EL (cell line): ENCODE results near the gene ENOX1.

Source experiments
- DNase-seq: peaks from one replicate; pipeline ENCODE4 v3.0.0-alpha.2; 2016

The ENOX1 gene

DNA sequence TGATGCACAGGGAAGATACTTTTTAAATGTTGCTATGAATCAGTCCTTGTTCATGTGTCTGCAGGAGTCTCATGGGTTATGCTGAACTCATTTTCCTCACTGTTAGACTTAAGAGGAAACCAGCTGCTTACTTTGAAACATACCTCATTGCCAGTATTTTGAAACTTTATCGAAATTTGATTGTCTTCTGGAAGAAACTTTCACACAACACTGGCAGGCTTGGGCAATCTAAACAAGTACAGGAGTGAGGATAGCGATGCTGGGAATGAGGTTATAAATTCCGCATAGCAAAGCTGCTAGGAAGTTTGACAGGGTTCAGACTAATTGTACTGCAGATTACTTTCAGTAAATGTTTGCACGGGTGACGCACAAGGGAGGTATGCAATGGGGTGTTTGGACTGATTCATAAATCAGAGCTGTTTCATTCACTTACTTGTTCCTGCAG is 517.7 kb downstream of the ENOX1 start:
- DNase-seq, result peak; percentile 95

- no peak for DNase-seq
Observed at GRCh38 chr13:43268632-43269031, 518.1 kb downstream of the ENOX1 start.

DNA sequence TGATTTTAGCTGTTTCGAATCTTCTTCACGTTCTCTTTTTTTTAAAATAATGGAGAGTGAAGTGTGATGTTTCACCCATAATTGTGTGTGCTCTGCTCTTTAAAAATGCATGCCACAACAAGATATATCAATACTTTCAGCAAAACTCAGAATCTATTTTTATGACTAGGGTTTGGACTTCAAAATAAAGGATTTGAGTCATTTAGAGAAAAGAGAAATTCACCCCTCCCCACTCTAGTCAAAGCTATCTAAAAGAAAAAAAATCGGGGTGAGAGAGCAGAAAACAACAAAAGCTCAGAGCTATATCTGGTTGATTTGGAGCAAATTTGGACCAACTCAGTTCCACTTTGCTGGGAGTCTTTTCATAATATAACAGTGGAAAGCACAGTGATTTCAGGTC is 518.9 kb downstream of the ENOX1 start:
- no peak for DNase-seq

DNA sequence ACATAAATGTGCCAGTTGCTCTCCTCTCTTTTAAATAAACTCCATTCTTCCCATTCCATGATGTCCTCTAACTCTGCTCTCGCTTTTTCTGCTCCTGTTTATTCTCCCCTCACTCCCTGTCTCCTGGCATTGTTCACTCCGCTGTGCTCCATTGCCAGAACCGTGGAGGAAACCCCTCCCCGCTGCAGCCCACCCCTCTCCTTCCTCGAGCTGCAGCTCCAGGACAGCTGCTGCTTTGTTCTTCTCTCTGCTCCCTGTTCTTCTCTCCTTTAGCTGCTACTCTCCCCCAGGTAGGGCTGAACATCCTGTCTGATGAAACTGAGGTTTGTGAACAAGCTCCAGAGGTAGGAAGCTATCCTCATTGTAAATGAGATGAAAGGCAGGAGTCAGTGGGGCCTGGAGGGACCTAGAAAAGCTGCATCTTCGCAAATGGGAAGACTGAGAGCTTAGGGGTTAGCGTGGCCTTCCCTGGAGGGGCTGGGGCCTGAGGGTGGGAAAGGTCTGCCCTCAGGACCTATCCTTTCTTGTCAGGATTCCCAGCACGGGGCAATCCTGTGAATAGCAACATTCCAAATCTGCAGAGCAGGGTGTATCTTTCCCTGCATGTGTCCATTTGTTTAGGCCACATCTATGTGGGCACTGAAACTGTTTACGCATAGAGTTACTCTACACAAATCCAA is 519.7 kb downstream of the ENOX1 start:
- no peak for DNase-seq

DNA sequence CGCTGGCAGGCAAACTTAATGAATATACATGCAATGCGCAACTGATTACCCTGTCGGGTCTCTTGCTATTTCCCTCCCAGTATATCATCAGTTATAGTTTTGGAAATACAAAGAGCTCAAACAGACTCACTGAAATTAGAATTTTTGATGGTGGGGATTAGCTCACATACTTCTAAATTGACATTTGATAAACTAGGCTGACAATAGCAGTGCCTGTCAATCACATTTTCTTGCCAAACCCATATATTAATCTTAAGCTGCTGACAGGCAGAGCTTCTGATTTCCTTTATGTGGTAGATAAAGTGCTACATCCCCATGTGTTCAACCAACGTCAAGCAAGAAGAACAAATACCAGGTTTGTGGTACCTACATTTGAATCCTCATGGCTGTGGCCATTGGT is 521.7 kb downstream of the ENOX1 start:
- no peak for DNase-seq

GRCh38 chr13:43264458-43264857 is 522.3 kb downstream of the ENOX1 start:
- no peak for DNase-seq

DNA sequence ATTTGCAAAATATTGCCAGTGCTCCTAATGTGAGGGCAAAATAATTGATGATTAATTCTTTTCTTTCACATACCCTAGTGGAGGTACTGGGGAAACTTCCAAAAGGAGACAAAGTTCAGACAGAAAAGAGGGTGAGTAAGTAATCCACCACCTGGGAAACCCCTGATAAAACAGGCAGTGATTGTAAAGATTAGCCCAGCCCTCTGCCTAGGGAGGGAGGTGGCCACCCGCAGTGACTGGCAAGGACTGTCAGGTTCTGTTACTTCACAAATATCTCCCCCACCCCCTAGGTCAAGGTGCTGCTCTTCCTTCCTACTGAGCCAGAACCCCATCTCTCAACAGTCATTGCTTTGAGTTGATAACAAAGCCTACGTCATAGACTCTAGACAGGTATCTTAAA is 523.7 kb downstream of the ENOX1 start:
- DNase-seq, result no peak

GRCh38 chr13:43260999-43261398 is 525.8 kb downstream of the ENOX1 start:
- DNase-seq, result peak; percentile 76

DNA sequence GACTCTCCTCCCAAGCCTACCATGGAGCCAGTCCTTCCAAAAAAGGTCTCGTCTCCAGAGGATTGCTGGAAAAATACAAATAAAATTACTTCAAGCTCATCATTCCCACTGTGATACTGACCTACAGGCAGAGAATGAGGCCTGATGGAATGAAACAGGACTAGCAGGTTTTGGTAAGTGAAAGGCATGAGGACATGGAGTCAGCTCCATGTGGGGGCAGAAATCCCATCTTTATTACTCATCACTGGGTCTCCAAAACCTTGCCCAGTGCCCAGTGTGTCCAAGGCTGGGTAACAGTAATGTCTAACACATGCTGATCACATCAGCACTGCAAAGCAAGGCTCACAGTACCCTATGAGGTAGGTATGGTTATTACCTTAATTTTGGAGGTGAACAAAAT is 528.0 kb downstream of the ENOX1 start:
- DNase-seq, result peak; percentile 48

DNA sequence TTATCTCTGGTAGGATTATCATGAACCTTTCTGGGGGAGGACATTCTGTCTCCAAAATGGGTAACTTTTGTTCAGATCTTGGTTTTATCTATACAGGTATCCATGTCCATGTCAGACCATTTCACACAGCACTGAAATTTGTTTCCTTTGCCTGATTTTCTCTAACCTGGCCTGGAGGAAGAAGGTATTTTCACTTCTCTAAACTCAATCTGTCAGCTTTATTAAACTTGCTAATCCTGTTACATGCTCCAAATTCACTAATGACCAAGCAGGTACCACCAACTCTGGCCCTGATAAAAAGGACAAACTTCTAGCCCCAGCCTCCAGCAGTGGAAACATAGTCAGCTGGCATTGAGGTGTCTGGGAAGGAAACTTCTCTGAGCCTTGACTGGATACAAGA is 529.0 kb downstream of the ENOX1 start:
- DNase-seq, result no peak

DNA sequence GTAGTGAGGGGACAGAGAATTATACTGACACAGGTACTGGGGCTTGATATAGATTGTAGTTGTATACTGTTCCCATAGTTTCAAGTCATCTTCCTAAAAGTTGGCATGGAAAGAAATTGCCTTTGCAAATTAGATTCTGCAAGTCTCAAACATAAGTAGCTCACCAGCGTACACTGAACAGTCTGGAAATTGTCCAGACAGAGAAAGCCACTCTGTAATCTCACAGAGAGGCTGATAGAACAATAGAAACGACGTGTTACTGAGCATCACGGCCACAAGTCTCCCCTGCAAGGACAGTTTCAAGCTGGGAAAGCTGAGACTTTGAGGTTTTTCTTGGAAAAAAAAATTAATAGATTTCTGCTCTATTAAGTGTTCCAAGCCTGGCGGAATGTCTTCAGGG is 534.8 kb downstream of the ENOX1 start:
- no peak for DNase-seq

- peak; percentile 16 for DNase-seq
Observed at GRCh38 chr13:43246382-43246781, 540.4 kb downstream of the ENOX1 start.

GRCh38 chr13:43245374-43245964 is 541.3 kb downstream of the ENOX1 start:
- DNase-seq, result peak; percentile 94

GRCh38 chr13:43244481-43244880 is 542.3 kb downstream of the ENOX1 start:
- DNase-seq, result no peak

DNA sequence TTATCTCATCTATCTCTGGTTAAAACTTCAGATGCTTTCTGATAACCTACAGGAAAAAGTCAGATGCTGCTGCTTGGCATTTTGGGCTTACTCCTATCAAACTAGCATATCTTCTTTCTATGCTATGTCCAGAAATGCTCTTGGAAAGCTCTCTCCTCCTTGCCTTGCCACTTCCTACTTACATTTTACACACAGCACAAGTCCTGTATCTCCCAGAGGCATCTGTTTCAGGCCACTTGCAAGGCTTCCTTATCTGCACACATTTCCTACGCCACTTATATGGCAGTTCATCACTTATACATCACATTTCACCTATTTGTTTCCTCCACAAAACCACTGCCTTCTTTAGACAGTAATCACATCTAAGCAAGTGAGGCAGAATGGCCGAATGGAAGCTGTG is 543.1 kb downstream of the ENOX1 start:
- DNase-seq, result no peak

GRCh38 chr13:43242040-43242439 is 544.7 kb downstream of the ENOX1 start:
- peak; percentile 38 for DNase-seq

- DNase-seq, result no peak
Observed at GRCh38 chr13:43240278-43240677, 546.5 kb downstream of the ENOX1 start.

DNA sequence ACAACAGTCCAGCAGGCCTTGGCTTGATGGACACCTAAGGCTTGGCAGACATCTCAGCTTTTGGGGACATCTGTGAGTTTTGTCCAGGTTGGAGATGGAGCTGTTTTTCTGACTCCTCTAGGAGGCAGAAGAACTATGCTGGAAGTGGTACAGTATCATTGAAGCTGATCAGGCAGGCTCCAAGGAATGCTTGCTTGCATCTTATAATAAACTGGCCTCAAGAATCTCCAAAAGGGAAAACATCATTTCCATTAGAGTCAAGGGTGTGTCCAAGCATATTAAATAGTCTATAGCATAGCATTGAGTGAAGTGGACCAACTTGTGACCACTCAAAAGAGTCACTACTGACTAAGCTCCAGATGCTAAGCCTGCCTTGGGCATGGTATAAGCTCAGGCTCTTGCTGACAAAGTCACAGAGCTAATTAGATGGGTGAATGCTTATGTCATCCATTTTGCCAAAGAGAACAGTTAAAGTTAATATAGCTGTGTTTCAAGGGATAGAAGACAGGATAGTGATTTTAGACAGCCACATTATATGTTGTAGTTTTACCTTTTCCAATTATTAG is 547.4 kb downstream of the ENOX1 start:
- peak; percentile 40 for DNase-seq

DNA sequence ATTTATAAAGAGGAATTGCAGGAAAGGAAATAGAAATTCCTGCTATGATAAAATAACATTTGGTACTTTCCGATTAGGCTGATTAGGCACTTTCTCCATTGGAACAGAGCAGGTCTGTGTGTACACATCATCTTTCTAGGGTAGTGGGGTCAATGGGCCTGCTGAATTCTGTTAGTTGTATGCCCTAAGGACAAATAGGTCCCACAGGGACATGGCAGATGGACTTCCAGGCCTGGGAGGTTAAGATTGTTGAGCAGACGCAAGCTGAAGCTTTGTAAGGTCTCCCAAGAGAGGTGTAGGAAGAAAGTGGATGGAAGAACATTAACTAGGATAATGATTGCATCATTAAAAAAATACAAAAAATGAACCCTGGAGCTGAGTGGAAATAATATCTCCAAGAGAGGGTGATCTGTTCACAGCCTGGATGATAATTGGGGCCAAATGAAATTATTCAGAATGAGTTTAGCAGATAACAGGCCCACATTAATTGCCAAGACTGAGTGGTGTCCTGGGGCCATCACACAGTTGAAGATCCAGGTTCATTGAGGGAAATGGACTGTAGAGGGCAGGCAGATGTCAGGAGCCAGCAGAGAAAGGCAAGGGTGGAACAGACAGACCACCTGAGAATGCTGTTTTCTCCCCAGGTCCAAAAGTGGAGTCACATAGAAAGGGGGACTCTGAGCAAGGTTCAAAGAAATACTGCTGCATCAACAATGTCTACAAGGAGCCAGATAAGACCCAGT is 548.3 kb downstream of the ENOX1 start:
- DNase-seq, result no peak

GRCh38 chr13:43237616-43238015 is 549.2 kb downstream of the ENOX1 start:
- DNase-seq, result peak; percentile 51

DNA sequence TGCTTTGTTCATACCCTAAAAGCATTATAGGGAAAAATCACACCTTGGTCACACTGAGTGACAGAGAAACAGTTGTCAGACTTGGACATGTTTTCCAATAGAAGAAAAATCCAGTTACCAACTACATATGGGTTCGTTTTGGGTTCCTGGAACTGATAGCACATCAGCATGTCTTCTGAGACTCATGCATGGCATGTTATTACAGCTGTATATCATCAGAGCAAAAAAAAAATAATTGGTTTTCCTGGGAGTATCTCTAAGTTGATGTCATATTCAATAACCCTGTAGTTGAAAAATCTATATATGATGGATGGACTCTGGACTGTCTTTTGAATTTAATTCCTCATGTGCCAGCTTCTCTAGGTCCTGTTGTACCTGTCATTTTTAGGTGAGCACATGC is 551.7 kb downstream of the ENOX1 start:
- DNase-seq, result no peak

DNA sequence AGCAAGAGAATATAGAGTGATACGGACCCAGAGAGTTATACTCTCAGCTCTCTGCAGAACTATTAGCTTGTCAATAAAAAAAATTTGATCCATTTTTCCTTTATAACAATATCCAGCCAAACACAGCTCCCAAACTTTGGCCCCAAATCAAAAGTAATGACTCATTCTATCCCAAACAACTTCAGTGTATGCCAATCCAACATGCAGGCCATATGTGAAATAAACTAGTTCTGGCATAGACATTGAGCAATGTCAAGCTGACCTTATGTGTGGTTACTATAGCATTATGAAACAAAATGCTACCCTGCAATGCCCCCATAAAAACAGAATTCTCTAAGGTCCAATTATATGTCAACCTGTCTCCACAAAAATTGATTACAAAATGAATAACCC is 553.9 kb downstream of the ENOX1 start:
- peak; percentile 81 for DNase-seq

DNA sequence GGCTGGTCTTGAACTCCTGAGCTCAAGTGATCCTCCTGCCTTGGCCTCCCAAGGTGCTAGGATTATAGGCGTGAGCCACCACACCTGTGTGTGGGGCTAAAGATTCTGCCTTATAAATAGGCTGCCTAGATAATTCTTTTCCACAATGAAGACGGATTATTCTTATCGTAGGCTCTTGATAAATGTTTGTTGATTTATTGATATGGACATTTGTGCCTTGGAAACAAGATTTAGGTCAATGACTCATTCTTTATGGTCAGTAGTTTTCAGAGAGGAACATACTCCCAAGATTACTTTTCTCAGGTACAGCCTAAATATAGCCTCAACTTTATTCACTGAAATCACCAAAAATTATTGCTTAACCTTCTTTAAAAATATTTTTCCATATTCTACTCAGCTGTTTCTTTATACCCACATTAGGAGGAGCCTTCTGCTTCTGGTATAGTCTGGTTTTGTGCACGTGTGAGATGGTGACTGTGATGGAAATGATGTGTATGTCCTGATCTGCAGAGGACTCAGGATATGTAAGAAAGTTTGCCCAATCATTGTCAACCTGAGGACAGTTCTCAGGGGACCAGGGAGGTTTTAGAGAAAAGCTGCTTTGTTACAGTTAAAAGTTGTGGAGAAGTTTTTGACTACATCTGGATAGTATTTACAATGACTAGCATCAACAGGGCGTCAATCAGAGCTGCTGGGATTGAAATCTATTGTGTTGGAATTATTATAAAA is 554.5 kb downstream of the ENOX1 start:
- no peak for DNase-seq
